ENCODE results near the gene NEURL4. TPM values are rescaled to one million over a fixed set of nuclear protein-coding genes. Genes with fewer than 3 reads are reported as not detected.

The NEURL4 gene
- total and polyA plus RNA-seq, 2 donors (not counting 3 experiments of a cell fraction or from before 2014, with no cell fraction given) = 32.0 to 44.9 TPM

DNA sequence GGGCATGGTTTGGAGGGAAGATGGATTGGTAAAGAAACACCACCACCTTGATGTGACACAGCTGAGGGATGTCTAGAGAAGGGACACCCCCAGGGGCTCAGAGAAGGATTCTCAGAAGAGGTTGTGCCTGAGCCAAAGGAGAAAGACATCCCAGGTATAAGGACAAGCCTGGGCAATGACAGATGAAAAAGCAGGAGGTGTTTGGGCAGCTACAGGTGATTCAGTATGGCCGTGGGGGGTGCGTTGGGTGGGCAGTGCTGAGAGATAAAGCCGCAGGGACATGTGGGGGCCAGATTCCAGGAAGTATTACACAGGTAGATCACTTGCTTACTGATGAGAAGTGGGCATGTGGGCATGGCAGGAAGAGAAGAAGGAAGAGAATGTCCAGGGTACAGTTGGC is 32.8 kb upstream of the NEURL4 start:
- Histone ChIP-seq H3K9me1 (replicated peaks; ENCODE audit: control insufficient read depth, extremely low read depth, insufficient read depth, low read length) (no peaks in the 10 kb centered on the region), H3K4me3 (replicated peaks in 1 of 3; ENCODE audit: insufficient read depth in 1 of 3, low read depth in 1 of 3, low read length in 3 of 3) (no peak overlapping the region), H3K9me3 (replicated peaks; ENCODE audit: control insufficient read depth, insufficient read depth, low read length) (no peaks in the 10 kb centered on the region), H3K27ac (ENCODE audit: insufficient read depth, low read depth, low read length) (no peak overlapping the region), H3K9ac (replicated peaks; ENCODE audit: extremely low read depth, insufficient read depth, low read length) (no peak overlapping the region), H3K36me3 (ENCODE audit: control insufficient read depth in 2 of 2, extremely low read depth in 1 of 2, insufficient read depth in 2 of 2, low read length in 2 of 2) (no peaks in the 10 kb centered on the region), H3K79me2 (ENCODE audit: control insufficient read depth, insufficient read depth, low read length) (no peaks in the 10 kb centered on the region), H3K4me1 (ENCODE audit: control insufficient read depth, extremely low read depth, insufficient read depth, low read length) (no peaks in the 10 kb centered on the region), H3K4me2 (ENCODE audit: insufficient read depth, low read length) (no peak overlapping the region), H4K20me1 (replicated peaks; ENCODE audit: control insufficient read depth, extremely low read depth, insufficient read depth, low read length) (no peaks in the 10 kb centered on the region), H2AFZ (ENCODE audit: low read depth, low read length) (no peak overlapping the region), H3K27me3 (ENCODE audit: control insufficient read depth in 2 of 2, insufficient read depth in 2 of 2, low read length in 2 of 2) (no peaks in the 10 kb centered on the region)
- DNase-seq (ENCODE audit: low read depth, low spot score) = no peak
- no TSS peak for BruUV-seq (replicated peaks)
- ChIA-PET CTCF (interaction anchor here (0.6 to 1.7 kb wide), 5 partner anchors 9 to 316 kb away, joined by 3 to 9 read pairs (median 4); partner anchors contain the start of genes KCTD11 and ZBTB4), POLR2A (no interaction called here)
- intact Hi-C loops (cut with micrococcal nuclease) = no loop called here
- no peak for FAIRE-seq
- no peak for TF ChIP-seq JUN (IDR thresholded peaks at IDR 0.05; ENCODE audit: borderline replicate concordance, insufficient read depth, insufficient read length, low read depth)
- no peak for TF ChIP-seq EZH2 (IDR thresholded peaks at IDR 0.05; ENCODE audit: borderline replicate concordance, low read depth, low read length, severe bottlenecking)
- no peak for TF ChIP-seq GATA2 (IDR thresholded peaks at IDR 0.05; ENCODE audit: insufficient read depth, insufficient read length, low read depth, low read length)
- TF ChIP-seq MAX (IDR thresholded peaks at IDR 0.05; ENCODE audit: insufficient read depth, insufficient read length) = no peak
- no peak for TF ChIP-seq POLR2AphosphoS5 (IDR thresholded peaks at IDR 0.05; ENCODE audit: insufficient read depth, low read depth, low read length)
- no peak for TF ChIP-seq MYC (IDR thresholded peaks at IDR 0.05; ENCODE audit: low read depth, low read length)
- TF ChIP-seq, protein P1, sequence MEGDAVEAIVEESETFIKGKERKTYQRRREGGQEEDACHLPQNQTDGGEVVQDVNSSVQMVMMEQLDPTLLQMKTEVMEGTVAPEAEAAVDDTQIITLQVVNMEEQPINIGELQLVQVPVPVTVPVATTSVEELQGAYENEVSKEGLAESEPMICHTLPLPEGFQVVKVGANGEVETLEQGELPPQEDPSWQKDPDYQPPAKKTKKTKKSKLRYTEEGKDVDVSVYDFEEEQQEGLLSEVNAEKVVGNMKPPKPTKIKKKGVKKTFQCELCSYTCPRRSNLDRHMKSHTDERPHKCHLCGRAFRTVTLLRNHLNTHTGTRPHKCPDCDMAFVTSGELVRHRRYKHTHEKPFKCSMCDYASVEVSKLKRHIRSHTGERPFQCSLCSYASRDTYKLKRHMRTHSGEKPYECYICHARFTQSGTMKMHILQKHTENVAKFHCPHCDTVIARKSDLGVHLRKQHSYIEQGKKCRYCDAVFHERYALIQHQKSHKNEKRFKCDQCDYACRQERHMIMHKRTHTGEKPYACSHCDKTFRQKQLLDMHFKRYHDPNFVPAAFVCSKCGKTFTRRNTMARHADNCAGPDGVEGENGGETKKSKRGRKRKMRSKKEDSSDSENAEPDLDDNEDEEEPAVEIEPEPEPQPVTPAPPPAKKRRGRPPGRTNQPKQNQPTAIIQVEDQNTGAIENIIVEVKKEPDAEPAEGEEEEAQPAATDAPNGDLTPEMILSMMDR (IDR thresholded peaks at IDR 0.05; ENCODE audit: extremely low read depth in 1 of 2, insufficient read depth in 1 of 2, low read depth in 1 of 2, low read length in 2 of 2) = no peak
- no peak for TF ChIP-seq FOS (IDR thresholded peaks at IDR 0.05; ENCODE audit: borderline replicate concordance, insufficient read depth, low read length)
- TF ChIP-seq POLR2A (IDR thresholded peaks at IDR 0.05; ENCODE audit: low read depth, low read length) = no peak
- dilution Hi-C loops (cut with MboI; ENCODE audit: extremely low pct_ligation_motif_present, low sequenced_read_pairs) = no loop called here

All from endothelial cell of umbilical vein (primary cell).